ENCODE data around the gene RDH5. TPM values are rescaled to one million over a fixed set of nuclear protein-coding genes. Genes with fewer than 3 reads are reported as not detected.

The RDH5 gene
- total RNA-seq, 1 experiment from 2014 or later, result 12.6 TPM

- no TSS peak for BruUV-seq (replicated peaks)
- no peaks in the 10 kb centered on the region for H4K20me1 ChIP-seq (ENCODE audit: insufficient read depth)
- no peak overlapping the region for H3K27ac ChIP-seq
- H3K36me3 ChIP-seq (ENCODE audit: low read depth), result no peaks in the 10 kb centered on the region
- H3K9me2 ChIP-seq (ENCODE audit: insufficient read depth), result no peaks in the 10 kb centered on the region
- TF ChIP-seq EZH2 (IDR thresholded peaks at IDR 0.05; ENCODE audit: low read depth), result no peak
- TF ChIP-seq CTCF (conservative IDR thresholded peaks at IDR 0.05), result no peak
- intact Hi-C loops (cut with micrococcal nuclease; ENCODE audit: unreplicated experiment), result no loop called here
- CTCF ChIA-PET, result interaction anchor here (0.5 to 0.7 kb wide), 3 partner anchors 48 to 753 kb away, joined by 3 to 20 read pairs (median 4); no protein-coding TSS in a partner anchor
- no peaks in the 10 kb centered on the region for H3K79me2 ChIP-seq (ENCODE audit: low read depth)
- H3K4me1 ChIP-seq (replicated peaks; ENCODE audit: insufficient read depth), result peaks cover 12% of the 10 kb centered on the region; the same call in 1 of the 2 replicates
- no peak overlapping the region for H3K4me2 ChIP-seq
- H2AFZ ChIP-seq, result no peak overlapping the region
- no peaks in the 10 kb centered on the region for H3K27me3 ChIP-seq (ENCODE audit: insufficient read depth, low read depth)
- no peak for DNase-seq
- POLR2A ChIA-PET (ENCODE audit: unreplicated experiment), result interaction anchor here (0.9 kb wide), 1 partner anchor 12 kb away, joined by 7 read pairs; no protein-coding TSS in a partner anchor
- no peak overlapping the region for H3K4me3 ChIP-seq
- no peaks in the 10 kb centered on the region for H3K9me3 ChIP-seq (ENCODE audit: insufficient read depth, low read depth)
- H3F3A ChIP-seq (ENCODE audit: insufficient read depth, low read depth), result peaks cover 6% of the 10 kb centered on the region
Observed at GRCh38 chr12:55746913-55747231, 26.7 kb downstream of the RDH5 start.

- Histone ChIP-seq H3K4me2 (no peak overlapping the region), H3K27ac (no peak overlapping the region), H3K36me3 (ENCODE audit: low read depth) (0 out of 2 replicates have a peak, but pooled peaks cover 6% of the 10 kb centered on the region), H3K79me2 (ENCODE audit: low read depth) (no peaks in the 10 kb centered on the region), H3K9me2 (ENCODE audit: insufficient read depth) (no peaks in the 10 kb centered on the region), H2AFZ (no peak overlapping the region), H4K20me1 (ENCODE audit: insufficient read depth) (no peaks in the 10 kb centered on the region), H3K4me1 (replicated peaks; ENCODE audit: insufficient read depth) (peaks cover 8% of the 10 kb centered on the region; the same call in 1 of the 2 replicates), H3K9me3 (ENCODE audit: insufficient read depth, low read depth) (no peaks in the 10 kb centered on the region), H3F3A (ENCODE audit: insufficient read depth, low read depth) (peaks cover 11% of the 10 kb centered on the region), H3K27me3 (ENCODE audit: insufficient read depth, low read depth) (no peaks in the 10 kb centered on the region), H3K4me3 (no peak overlapping the region)
- POLR2A ChIA-PET (ENCODE audit: unreplicated experiment), result interaction anchor here (1.0 kb wide), 1 partner anchor 31 kb away, joined by 3 read pairs; no protein-coding TSS in a partner anchor
- no peak for TF ChIP-seq EZH2 (IDR thresholded peaks at IDR 0.05; ENCODE audit: low read depth)
- TF ChIP-seq CTCF (conservative IDR thresholded peaks at IDR 0.05), result no peak
- CTCF ChIA-PET, result interaction anchor here (0.5 to 1.0 kb wide), 2 partner anchors 10 to 254 kb away, joined by 3 read pairs; no protein-coding TSS in a partner anchor
- BruUV-seq (replicated peaks), result no TSS peak
- intact Hi-C loops (cut with micrococcal nuclease; ENCODE audit: unreplicated experiment), result no loop called here
- DNase-seq, result no peak
Observed at GRCh38 chr12:55748230-55748993, 28.2 kb downstream of the RDH5 start.

GRCh38 chr12:55755246-55755645, 35.1 kb downstream of the RDH5 start:
- H3K4me2 ChIP-seq, result no peak overlapping the region
- intact Hi-C loops (cut with micrococcal nuclease; ENCODE audit: unreplicated experiment), result loop anchor here (5.0 kb wide), 1 partner anchor 47 kb away; no protein-coding TSS in a partner anchor
- CTCF ChIA-PET, result no interaction called here
- no peaks in the 10 kb centered on the region for H4K20me1 ChIP-seq (ENCODE audit: insufficient read depth)
- peaks cover 24% of the 10 kb centered on the region for H3K36me3 ChIP-seq (ENCODE audit: low read depth)
- H3K9me3 ChIP-seq (ENCODE audit: insufficient read depth, low read depth), result no peaks in the 10 kb centered on the region
- H3K4me1 ChIP-seq (replicated peaks; ENCODE audit: insufficient read depth), result no peaks in the 10 kb centered on the region
- TF ChIP-seq EZH2 (IDR thresholded peaks at IDR 0.05; ENCODE audit: low read depth) (no peak), CTCF (conservative IDR thresholded peaks at IDR 0.05) (no peak)
- H3F3A ChIP-seq (ENCODE audit: insufficient read depth, low read depth), result peaks cover 9% of the 10 kb centered on the region
- no peak overlapping the region for H3K27ac ChIP-seq
- no peaks in the 10 kb centered on the region for H3K9me2 ChIP-seq (ENCODE audit: insufficient read depth)
- no peak overlapping the region for H3K4me3 ChIP-seq
- no peak for DNase-seq
- POLR2A ChIA-PET (ENCODE audit: unreplicated experiment), result interaction anchor here (0.6 kb wide), 1 partner anchor 182 kb away, joined by 11 read pairs; no protein-coding TSS in a partner anchor
- no peaks in the 10 kb centered on the region for H3K27me3 ChIP-seq (ENCODE audit: insufficient read depth, low read depth)
- no peaks in the 10 kb centered on the region for H3K79me2 ChIP-seq (ENCODE audit: low read depth)
- no peak overlapping the region for H2AFZ ChIP-seq
- BruUV-seq (replicated peaks), result no TSS peak
